GDM1 (cell line): ENCODE results near the gene KRT7.
"Not testable (repeated sequence)": the region's sequence is repeated elsewhere in the genome, so short reads cannot be mapped to it uniquely, and the experiment has no call there.

ENCODE experiments used
- DNase-seq: peaks from one replicate; lab custom pipeline; 2025; lab: John Stamatoyannopoulos, UW

KRT7 gene

DNA sequence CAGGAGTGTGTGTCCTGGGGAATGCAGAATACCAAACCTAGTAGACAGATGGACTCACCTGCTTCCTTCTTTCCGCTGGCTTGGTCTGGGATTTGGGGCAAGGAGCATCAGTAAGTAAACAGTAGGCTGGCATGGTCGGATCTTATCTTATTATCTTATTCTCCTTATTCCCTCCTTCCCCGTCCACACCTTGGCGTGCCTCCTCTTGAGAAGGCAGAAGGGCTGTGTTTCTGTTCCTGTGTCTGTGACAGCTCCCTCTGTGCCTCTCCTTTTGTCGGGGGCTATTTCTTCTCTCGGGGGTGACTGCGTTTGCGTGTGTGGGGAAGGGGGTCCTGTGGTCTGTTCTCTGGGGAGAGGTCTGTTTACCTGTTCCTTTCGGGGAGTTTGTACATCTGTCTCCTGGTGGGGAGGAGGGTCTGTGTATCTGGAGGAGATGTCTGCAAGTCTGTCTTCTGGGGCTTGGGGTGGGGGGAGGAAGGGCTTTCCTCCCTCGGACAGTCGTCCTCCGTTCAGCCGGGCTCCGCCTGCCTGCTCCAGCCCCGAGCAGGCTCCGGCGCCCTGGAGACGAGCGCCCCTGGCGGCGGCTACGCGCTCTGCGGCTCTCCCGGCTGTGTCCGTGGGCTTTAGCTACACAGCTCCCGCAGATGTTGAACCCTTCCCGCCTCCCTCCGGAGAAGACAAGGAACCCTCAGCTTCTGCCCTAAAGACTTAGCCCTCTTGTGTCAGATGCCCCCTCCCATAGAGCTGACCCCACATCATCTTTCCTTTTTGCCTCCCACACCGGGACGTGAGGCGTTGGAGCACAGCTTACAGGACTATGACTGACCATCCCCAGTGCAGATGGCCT lies 45.8 kb downstream of the KRT7 start:
- DNase-seq, result peak; percentile 48

DNA sequence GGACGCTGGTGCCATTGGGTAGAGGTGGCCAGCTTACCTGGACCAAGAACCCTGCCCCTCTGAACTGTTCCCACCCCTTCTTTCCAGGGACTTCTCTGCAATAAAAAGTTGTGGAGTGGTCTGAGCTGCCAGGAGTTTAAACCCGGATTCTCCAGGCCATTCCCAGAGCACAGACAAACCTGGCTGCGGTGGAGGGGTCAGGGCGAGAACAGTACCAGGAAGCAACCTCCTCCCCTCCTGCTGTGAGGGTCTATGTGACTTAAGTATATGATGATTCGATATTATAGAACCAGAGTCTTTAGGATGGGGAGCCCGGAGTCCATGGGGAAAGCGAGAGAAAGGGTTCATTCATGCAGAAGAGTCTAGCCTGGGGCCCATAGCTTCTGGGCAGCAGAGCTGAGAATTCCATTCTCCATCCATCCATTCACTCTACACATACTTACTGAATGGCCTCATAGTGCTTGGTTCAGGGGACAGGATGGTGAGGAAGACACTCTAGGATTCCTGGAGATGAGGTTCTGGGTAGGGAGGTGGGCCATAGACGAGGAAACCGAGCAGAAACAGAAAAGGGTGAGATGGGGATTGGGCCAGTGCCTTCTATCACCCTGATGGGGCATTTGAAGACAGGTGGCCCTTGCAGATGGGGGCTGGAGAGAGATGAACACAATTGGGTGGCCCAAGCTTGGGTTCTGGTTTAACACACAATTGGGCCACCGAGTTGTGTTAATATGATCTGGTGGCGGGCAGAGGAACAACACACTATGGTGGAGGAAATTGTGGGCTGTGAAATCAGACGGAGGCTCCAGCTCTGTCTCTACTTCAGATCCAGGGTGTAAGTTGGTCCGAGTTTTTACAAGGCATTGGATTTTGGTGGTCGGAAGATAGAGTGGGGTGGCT lies 46.6 kb downstream of the KRT7 start:
- no peak for DNase-seq

DNA sequence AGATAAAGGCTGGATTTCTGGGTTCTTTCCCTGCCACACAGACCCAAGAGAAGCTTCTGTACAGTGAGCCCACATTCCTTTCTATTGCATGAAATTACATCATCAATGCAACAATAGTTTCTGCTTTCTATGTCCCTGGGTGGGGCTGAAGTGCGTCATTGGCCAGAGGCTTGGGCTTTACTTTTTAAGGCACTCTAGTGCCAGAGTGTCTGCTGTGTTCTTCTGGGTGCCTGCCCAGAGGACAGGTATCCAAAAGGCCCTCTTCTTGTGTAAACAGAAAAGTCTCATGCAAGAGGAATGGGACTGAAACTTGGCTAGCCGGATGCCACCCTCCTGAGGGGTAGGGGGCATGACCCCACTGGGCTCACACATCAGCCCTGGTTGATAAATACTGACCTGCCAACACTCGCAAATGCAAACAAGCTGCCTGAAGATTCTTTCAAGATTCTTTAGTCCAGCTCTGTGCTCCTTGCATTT lies 47.3 kb downstream of the KRT7 start:
- DNase-seq, result no peak

DNA sequence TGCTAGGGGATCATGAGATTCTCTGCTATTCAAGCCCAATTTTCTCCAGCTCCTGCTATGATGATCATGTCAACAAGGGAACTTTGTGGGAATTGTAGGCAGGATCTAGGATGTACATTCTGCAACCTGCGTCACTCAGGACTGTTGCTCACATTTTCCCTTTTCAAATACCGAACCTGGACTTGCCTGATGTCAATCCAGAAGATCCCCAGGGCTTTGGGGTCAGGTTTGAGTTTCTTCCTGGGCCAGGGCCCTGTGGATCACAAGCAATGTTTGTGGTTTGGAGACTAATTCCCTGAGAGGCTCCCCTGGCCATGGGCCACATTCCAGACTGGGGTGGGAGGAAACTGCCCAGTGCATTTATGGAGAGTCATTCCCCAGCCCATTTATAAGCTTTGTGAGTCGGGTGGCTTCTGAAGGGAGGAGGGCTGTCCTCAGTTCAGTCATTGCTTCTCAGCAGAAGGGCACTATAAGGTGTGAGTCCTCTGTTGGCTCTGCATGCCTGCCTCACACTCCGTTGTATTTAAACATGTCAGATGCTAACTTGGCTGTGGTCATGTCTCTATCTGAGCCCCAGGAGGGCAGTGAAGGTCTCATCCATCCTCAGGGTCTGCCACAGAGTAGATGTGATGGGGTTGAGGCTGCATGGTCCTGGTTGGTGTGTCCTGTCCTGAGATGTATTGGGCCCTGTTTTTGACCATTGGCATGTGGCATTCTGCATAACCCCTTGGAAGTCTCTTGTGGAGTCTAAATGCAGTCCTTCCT lies 47.9 kb downstream of the KRT7 start:
- no peak for DNase-seq

DNA sequence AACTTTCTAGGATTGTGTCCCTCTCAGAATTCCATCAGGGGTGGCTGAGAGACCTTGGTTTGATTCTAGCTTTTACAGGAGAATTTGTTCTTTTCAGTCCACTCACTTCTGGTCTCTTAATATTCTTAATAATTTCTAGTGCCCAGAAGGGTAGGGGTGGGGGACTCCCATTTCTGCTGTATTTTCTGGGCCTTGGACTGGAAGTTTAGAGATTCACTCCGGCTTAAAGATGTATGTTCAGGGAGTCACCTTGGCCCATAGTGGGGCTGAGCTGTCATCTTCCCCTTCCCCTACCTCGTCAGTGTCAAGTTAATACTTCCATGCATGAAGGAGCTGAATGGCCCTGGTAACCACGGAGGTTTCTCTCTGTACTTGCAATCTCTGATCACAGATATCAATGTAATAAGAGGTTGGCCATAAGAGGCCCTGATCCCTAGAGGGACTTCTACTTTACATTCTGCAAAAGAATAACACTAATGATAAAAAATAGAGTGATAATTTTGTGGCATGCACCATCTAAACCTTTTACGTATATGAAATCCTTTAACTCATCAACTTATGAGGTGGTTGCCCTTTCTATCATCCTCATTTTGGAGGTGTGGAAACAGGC lies 51.6 kb downstream of the KRT7 start:
- DNase-seq, result no peak

DNA sequence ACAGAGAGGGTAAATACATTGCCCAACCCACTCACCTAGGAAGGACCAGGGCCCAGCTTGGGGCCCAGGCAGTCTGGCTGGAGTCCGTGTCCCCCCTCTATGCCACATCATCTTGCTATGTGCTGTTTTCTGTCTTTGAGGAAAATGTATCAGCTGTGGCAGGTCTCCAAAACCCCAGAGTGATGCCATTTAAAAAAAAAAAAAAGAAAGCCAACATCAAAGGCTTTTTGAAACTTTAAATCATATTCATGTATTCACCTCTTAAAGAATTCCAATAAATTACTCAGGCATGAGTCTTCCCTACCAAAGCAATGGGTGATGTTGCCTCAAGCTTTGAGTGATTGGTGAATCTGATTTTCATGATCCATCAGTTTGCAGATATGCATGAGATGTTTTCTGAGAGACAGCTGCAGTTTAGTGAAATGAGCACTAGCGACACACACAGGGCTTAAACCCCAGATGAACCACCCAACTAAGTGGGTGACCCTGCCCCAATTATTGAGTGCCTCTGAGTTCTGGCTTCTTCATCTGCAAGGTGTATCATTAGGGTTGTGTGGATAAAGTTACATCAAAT lies 52.2 kb downstream of the KRT7 start:
- DNase-seq, result no peak

DNA sequence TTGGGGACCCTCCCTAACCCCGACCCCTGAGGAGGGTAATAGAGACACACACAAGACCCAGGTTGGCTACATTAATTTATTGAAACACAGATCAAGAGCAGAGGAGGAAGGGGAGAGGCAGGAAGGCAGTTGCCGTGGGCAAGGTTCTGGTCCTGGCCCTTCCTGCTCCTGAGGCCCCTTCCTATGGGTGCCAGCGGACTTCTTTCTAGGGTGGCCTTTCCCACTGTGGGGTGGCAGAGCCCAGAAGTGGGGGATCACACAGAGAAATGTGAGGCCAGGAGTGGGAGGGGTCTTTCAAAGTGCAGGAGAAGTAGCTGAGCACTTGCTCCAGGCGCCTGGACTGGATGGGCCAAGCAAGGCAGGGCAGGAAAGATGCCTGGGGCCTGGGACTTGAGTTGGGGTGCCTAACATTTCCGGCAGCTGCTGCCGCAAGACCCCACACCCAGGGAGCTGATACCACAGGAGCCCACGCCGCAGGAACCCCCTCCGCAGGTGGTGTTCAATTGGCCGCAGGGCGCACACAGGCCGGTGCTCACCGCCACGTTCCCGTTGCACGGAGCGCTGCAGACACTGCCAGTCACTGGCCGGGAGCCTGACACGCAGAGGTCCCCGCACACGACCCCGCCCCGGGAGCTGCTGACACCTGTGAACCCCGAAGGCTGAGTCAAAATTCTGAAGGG lies 52.9 kb downstream of the KRT7 start:
- no peak for DNase-seq

DNA sequence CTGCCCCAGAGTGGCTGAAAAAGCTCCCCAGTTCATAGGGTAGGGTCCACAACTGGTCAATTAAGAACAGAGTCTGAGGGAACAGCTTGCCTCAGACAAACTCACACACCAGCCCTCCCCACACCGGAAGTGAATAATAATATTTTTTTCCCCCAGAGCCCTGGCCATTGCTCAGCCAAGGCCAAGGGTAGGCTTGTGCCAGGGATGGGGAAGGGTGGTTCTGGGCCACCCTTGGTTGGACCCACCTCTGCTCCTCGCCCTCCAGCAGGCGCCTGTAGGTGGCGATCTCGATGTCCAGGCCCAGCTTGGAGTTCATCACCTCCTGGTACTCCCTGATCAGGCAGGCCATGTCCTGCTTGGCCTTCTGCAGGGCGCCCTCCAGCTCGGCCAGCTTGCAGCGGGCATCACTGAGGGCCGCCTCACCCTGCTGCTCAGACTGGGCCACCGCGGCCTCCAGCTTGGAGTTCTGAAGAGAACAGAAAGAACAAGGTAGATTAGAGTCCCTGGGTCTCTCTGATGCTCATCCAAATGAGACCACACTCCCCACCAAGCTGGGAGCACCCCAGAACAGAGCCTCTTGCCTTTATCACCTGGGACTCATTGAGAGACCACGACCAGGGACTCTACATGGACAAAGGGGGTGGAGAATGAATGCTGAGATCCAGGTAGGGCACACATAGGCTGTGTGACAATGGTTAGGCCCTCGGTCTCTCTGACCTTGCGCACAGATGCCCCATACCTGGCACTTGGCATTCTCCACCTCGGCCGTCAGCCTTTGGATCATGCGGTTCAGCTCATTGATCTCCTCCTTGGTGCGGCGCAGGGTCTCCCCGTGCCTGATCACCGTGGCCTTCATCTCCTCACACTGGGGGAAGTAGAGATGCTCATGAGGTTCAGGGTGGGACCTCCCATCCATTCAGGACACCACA lies 54.1 kb downstream of the KRT7 start:
- not testable (repeated sequence) for DNase-seq

DNA sequence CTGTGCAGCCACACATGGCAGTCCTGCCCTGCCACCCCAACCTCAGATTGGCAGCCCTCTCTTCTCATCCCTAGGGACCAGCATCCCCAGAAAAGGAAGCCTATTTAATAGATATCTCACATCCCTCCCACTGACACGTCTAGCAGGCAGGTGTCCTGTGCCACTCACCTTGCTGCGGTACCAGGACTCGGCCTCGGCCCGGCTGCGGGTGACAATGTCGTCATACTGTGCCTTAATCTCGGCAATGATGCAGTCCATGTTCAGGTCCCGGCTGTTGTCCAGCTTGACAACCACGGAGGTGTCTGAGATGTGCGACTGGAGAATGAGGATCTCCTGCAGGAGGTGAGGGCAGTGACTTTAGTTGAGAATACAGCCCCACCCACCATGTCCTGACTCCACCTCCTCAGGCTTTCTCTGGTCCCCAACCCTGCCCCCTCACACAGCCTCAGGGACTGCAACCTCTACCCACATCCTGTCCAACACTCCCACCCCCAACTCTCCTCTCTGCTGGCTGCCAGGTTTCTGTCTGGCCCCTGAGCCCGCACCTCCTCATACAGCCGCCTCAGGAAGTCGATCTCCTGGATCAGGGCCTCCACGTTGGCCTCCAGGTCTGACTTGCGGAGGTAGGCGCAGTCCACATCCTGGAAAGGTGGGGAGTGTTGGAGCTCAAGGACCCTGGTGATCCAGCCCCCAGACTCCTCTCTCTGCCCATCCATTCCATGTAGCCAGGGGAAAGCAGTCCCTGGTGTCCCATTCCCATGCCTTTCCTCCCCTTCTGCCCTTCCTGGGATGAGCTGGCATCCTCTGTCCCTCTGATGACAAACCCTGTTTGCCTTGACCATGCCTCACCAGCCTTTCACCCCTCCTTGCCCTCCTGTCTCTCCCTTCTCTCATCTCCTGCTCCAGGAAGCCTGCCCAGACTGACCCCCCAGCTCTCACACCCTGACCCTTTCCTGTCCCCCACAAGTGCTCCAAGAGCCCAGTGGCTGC lies 55.1 kb downstream of the KRT7 start:
- DNase-seq, result peak; percentile 18

DNA sequence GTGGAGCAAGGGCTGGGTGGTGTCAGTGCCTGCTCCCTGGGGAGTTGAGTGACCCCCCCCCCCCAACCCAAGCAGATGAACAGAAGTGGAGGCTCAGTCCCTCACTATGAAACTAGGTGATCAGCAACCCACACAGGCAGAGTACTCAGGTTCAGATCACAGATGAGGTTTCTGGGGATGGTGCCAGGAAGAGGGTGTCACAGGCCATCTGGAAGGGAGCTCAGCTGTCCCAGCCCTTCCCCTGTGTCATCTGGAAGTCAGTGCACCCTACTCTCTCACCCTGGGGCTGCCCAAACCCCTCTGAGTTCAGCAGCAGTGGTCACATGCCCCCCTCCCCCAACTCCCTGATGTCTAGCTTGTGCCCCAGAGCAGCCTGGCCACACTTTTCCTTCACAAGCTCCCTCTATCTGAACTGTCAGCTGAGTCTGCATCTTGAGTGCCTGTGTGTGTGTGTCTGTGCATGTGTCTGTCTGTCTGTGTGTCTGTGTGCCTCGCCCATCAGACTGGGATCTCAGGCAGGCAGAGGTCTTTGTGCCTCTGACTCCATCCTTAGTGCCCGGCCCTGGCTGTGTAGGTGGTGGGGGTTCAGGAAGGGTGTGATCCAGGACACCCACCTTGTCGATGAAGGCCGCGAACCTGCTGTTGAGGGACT lies 57.6 kb downstream of the KRT7 start:
- not testable (repeated sequence) for DNase-seq

DNA sequence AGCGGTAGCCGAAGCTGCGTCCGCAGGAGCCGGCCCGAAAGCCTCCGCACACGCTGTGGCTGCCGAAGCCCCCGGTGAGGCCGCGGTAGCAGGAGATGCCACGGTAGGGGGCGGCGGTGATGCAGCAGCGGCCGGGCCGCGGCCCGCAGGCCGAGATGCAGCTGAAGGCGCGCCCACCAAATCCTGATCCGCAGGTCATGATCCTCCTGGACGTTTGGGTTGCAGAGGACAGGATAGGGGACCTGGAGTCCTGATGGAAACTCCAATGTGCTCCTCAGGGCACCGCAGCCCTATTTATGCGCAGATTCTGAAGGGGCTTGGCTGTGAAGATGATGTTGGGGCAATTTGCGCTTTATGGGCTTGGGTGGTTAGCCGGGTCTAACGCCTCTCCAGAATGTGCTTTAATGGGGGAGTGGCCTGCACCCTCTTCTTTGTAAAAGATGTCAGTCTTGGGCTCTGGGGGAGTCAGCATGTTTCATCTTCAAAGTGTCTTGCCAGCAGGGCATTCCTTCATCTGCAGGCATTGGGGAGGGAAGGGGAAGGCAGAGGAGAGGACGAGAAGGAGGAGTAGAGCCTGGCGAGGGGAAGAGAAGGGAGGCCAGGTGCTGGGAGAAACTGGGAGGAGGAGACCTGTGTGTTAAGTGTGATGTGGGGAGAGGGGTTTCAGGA lies 58.4 kb downstream of the KRT7 start, which contains the start of gene KRT81:
Gene KRT81, minus strand, starts transcription at position 268 of the 669 bp plus-strand sequence. Its CDS starts 69 bp downstream, at position 199.
- no peak for DNase-seq

DNA sequence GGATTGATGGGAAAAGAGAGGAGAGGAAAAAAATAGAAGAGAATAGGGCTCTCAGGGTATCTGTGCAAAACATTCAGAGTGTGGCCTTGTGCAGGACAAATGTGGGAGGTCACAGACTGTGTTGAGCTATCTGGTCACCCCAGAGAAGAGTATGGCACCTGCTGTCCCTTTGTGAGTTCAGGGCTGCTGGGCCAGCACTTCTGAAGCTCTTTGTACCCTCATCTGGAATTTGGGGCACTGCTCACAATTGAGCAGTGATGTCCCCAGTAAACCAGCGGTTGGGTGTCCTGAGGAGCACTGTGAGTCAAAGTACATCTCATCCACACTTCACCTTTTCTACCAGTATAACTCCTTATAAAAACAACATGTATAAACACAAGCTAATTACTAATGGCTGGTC lies 60.9 kb downstream of the KRT7 start:
- no peak for DNase-seq

DNA sequence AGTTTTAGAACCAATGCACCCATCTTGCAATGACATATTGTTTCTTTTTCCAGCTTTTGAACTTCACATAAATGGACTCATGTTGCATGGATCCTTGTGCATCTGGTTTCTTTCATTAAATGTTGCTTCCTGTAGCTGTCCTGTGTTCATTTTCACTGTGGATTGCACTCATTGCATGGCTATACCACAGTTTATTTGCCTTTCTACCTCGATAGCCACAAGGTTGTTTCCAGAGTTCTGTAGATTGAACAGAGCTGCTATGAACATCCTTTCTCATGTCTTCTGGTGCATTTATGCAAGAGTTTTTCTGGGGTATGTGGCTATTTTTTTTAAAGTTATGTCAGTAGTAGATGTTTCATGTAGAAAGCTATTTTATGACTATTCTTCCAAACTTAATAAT lies 61.8 kb downstream of the KRT7 start:
- no peak for DNase-seq

DNA sequence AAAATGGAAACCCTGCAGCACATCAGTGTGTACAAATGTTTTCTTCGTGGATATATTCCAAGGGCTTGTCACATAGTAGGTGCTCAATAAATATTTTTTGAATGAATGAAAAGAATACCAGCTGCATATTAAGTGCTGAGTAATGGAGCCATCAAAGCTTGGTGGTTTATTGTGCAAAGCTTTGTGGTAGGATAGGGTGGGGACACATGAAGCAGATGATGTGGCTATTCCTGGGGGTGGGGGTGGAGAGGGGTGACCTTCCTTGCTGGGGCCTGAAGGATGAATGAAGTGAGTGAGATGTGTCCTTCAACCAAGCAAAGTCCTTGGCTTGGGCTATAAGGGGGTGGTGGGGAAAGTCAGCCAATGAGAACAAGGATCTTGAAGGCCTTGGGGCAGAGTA lies 62.6 kb downstream of the KRT7 start:
- no peak for DNase-seq

DNA sequence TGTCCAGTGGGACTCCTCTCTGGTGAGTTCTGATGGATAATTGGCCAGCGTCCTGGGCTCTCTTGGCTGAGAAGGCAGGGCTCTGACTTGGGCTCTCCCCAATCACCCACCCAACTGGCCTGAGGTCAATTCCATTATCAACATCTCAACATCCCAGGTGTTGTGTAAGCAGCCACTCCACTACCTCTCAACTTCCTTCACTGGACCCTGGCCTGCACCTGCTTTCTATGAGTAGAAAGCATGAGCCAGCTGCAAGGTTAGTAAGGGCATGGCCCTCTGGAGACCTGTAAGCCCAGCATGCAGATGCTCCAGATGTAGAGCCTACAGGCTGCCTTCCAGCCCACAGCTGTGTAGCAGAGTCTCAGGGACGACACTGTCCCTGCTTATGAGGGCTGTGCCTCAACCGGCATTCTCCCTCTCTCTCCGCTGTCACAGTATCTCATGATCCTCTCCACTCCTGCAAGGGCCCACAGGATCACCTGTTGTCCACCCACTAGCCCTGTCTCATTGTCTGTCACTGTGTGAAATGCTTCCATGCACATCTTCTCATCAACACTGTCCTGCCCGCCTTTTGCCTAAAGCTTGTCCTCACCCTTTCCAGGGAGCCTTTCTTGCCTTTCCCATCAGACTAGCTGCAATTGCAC lies 63.7 kb downstream of the KRT7 start:
- DNase-seq, result no peak
